HG02678 (cell line): ENCODE results near the gene CHL1.
A peak's percentile ranks its signal among the peaks of the same experiment; 100 is the strongest.

Experiments used
- ATAC-seq: cut with Tn5 transposase; IDR thresholded peaks from one replicate; pipeline ENCODE4 v1.9.1; 2021; ENCODE audit warnings: mild to moderate bottlenecking, moderate library complexity; ENCODE audit not compliant: unreplicated experiment

CHL1 gene

DNA sequence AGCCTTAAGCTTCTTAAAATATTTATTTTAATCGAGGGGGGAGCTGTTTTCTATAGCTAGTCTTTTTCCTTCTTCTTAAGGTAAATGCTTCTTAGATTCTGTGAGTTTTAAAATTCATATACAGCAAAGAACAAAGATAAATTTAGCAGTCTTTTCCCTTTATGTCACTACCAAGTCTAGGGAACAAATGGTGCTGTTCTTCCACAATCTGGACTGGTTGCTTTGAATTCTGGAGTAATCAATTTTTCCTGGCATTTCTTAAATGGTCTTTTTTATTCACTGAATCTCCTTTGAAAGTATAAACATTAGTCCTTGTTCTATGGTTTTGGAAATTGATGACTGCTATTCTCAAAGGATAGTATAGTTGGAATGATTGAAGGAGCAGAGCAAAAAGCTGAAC lies 82.8 kb downstream of the CHL1 start:
- no peak for ATAC-seq

DNA sequence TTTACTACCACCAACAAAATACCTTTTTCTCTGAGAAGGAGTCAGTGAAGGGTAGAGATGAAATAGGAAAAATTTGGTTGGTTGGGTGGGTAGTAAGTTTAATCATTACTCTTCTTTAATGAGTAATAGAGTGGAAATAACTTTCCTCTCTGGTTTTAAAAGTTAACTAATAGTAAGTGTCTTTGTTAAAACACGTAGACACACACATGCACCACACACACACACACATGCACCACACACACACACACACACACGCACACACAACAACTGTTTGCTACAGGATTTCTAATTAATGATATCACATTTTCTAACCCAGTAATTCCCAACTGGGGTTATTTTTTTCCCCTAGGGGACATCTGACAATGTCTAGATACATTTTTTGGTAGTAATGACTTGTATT lies 84.1 kb downstream of the CHL1 start:
- ATAC-seq, result peak; percentile 19

DNA sequence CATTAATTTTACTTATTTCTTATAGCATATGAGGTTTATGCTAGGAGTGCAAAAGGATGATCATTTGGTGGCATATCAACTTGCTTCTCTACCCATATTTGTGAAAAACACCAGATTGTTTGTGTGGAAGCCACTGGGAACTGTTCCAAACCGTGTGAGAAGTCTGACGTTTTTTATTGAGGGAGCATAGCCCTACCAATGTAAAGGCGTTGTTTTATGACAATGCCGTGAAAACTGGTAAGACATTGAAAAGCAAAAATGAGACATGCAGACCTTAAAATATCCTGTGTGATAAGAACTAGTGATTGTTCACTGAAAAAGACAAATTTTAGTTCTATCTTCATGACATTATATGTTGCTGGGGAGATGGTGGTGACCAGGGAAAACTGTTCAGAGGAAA lies 87.8 kb downstream of the CHL1 start:
- no peak for ATAC-seq

DNA sequence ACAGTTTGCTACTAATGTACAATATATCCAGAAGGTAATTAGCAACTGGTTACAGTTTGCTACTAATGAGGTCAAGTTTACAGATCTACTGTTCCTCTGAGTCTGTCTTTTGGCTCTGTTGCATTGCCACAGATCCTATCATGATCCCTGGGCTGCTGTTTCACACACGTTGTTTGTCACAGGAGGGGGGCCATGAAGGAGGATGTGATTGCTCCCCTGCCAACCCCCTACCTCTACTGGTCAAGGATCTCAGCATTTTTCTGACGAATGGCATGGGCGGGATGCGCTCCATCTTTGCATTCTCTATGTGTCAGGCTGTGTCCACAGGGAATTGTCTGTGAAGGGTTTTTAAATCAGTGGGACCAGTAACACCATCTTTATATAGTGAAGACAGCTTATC lies 91.9 kb downstream of the CHL1 start:
- no peak for ATAC-seq

DNA sequence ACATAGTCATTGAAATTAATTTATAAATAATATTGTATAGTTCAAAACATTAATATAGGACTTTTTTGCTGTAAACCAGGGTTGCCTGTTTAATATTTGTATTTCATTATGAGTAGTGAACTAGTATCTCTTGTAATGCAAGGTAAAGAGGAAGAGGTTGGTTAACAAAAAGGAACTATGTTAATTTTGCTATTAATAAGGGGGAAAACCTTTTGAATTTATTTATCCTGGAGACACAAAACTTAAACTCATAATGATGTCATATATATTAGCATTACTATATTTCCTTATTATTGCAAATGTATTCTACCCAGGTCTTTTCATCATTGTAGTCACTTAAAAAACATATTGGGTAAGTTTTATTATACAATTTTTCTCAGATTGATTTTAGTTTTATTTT lies 94.5 kb downstream of the CHL1 start:
- no peak for ATAC-seq

DNA sequence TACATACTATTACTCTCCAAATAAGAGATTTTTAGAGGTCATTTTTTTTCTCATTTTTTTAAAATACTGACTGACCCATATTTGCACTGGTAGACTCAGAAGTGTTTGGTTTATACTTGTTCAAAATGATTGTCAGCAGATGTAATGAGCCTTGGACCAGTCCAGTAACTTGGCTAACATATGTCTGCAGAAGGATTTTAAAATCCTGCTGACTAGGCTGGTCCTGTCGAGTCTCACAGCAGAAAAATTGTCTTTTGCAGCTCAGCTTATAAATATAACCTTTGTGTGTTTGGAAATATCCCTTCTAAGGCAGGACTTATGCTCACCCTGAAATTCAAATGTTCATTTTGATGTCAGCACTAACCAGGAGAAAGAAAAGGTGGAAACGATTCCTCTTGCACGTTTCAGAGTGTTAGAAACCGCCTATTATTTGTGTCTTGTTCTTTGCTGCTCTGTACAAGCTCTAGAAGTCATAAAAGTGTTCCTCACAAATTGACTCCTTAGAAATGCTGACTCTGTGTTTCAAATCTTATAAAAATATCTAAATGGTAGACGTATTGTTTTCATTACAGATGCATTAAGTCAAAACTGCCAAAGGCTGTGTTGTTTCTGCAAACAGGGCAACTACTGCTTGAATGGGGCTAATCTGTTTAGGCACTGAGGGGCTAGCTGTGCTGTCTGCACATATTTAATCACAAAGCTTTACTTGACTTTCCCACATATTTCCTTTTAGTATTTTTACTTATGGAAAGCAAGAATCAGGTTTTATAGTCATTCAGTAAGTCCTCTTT lies 95.3 kb downstream of the CHL1 start:
- ATAC-seq, result no peak

DNA sequence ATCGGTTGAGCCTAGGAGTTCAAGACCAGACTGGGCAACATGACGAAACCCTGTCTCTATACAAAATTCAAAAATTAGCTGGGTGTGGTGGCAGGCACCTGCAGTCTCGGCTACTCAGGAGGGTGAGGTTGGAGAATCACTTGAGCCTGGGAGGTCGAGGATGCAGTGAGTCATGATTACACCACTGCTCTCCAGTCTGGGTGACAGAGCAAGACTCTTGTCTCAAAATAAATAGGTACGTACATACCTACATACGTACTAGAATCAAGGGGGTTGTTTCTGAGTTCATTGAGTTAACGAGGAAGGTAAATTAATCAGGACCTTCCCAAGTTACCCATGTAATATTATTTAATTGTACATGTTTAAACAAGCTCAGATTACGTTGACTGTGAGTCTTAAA lies 97.5 kb downstream of the CHL1 start:
- ATAC-seq, result no peak

DNA sequence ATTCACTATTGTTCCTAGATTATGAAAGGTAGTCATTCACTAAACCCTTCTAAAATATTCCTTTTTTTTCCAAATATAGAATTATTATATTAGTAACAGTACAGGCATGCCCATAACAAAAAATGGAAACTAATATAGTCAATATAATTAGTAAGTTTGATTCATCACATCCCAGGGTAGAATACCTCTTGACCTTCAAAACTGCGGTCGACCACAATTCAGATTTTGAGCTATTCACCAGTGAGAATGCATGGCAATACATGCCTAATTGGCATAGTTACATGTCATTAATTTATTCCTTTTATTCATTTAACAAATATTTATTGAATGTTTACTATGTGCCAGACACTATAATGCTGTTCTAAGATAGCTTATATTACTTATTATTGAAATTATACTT lies 98.0 kb downstream of the CHL1 start:
- ATAC-seq, result no peak

DNA sequence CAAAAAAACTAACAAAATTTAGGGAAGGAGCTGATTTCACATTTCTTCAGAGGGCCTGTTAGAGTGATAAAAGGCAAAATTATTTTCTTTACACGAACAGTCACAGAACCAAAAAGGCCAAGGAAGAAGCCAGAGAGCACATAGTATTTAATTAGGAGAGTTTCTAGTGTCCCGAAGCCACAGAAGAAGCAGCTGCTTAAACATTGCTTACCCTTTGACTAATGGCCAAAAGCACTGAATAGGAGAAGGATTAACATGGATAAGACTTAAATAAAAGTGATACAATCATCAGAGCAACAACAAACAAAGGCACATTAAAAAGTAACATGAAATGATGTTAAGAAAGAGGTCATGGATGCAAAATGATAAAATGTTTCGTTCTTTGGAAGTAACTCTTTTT lies 98.6 kb downstream of the CHL1 start:
- ATAC-seq, result no peak

DNA sequence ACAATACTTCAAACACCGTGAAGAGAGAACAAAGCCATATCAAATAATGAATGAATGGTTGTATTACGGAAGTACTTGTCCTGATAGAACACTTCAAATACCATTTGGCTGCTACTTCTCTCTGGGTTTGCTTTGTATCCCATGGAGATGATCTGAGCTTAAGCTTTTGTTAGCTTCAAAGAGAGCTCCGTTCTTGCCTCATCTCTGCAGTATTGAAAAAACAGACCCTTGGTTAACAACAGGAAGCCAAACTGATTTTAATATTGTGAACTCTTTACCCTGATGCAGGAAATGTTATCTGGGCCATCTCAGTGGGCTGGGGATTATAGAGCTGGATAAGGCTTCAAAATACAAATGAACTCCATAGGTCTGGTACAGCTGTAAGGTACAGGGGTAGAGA lies 101.0 kb downstream of the CHL1 start:
- peak; percentile 48 for ATAC-seq

DNA sequence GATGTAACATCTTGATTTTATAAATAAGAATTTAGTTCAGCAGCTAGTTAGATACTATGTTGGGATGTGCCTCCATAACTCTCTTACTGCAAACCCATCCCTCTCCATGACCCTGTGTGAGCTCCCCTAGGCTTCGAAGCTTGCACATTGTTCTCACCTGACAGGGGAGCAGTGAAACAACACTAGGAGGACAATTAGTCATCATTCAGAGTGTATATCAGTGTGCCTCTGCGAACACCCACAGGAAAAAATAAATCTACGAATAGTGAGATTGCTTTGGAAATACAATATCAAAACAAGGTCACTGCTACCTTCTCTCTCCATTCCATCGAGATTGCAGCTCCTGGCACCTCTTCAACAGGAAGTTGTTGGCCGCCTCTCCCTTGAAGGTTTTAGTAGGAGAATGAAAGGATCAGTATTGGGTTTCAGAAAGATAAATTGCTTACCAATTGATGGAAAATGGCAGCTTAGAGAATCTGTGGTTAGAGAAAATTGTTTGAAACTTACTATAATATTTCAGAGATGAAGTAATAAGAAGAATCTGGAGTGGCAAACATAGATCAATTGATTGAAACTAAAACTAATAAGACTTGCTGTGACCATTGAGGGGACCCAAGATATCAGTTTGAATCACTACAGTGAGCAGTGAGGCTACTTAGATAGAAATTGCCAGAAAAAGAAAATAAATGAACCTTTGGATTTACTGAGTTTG lies 103.2 kb downstream of the CHL1 start:
- ATAC-seq, result peak; percentile 57

DNA sequence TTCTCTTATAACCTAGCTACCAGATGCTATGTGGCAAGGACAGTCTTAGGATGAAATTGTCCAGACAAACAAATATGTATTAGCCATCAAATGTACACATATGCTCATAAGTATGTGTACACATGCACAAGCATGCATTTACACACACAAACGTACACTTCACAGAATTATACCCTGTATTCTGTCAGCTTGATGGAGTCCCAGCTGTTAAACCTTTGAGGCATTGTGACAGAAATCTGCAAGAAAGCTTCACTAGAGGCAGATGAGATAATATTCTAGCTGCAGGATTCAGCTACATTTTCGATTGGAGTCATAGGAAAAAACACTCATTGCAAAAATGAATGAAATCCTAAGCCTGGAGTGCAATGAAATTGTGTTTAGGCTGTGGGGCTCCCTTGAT lies 110.6 kb downstream of the CHL1 start:
- ATAC-seq, result no peak

DNA sequence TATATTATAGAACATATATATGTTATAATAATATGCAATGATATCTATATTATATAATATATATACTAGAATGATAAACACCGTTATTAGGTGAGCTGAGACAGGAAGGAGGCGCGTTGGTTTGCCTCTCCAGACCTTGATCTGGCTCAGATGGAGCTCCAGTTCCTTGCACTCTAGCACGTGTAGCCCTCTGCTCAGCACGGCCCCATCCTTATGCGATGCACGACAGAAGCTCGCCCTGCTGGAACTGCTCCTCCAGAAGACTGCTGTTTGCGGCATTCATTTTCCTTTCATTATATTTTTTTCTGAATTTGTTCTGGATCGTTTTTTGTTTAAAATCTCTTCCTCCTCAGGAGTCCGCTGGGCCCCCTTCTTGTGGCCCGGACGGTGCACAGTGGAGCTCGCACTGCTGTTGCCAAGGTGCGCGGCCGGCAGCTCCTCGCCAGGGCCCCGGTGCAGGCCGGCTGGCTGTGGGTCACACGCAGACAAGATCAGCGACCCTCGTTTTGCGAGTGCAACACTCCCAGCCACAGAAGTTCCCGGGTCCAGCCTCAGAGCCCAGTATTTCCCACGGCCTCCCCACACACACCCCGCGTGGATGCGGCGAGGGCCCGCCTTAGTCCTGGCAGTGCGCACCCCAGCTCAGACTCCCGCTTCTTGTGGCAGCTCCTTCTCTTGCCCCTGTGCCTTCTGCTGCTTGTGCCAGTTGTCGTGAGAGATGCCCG lies 112.2 kb downstream of the CHL1 start:
- no peak for ATAC-seq

DNA sequence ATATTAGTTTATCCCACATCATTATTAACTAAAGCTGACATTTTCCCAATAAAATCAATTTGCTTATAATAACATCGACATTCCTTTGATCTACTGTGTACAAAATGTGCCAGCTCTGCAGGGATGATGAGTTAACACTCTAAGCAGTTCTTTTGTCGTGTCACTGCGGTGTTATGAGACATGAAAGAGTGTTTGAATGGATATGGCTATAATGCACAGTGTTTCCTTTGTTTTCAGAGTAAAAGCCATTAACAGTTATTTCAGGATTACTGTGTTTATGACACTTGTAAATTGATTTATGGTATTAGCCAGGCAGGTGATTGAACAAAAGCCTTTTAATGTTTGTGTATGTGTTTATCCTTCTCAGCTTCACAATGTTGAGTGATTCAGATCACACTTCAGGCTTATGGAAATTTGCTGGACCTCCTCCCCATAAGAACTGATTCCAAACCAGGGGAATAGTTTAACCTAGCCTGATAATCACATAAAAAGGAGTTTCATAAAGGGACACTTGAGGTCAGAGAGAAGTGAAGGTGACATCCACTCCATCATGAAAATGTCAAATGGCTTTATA lies 115.7 kb downstream of the CHL1 start:
- no peak for ATAC-seq

DNA sequence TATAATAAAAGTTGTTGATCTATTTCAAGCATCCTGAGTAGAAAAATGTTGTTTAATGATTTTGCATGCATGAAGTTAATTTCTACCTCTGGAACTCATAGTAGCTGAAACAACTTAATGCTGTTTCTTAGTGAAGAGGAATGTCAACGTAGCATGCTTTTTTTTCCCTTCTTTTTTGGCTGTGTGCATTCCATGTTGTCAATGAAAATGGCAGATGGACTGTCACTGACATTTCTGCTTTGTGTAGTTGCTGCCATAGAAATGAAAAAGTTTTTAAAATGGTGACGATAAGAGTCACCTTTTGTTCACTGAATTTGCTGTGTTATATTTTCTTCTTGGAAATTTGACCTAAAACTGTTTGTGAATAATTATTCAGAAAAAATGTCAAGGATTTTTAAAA lies 116.3 kb downstream of the CHL1 start:
- no peak for ATAC-seq

DNA sequence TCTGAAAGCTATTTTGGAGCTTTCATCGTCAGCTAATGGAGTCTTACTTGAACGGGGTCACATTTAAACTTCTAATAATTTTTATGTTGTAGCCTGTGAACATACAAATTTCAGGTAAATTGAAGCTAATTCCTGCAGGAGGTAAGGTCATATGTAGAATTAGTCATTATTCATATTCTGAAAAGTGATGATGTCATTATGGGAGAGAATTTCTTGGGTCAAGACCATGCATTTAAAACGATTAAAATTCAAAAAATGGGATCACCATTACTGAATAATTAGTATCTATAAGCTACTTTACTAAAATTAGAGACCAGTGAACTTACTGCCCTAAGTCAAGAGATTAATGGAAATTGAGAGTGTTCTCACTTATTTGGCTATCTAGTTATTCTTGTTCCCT lies 120.4 kb downstream of the CHL1 start:
- no peak for ATAC-seq

DNA sequence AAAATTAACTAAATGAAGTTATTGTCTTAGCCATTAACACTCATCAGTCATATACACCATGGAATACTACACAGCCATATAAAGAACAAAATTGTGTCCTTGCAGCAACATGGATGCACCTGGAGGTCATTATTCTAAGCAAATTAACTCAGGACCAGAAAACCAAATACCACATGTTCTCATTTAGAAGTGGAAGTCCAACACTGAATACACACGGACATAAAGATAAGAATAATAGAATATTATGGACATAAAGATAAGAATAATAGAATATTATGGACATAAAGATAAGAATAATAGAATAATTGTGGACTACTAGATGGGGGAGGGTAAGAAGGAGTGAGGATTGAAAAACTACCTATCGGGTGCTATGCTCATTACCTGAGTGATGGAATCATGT lies 122.3 kb downstream of the CHL1 start:
- no peak for ATAC-seq

DNA sequence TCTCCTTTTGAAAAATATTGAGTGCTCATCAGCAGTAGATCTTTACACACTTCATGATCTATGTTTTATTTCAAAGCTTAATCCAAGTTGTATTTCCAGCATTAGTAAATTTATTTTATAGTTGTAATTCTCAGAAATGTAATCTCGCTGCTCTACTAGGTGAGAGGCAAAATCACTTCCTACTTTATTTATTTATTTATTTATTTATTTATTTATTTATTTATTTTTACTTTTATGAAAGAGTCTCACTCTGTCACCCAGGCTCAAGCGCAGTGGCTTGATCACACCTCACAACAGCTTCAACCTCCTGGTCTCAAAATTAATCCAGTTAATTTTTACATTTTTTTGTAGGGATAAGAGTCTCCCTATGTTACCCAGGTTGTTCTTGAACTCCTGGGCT lies 127.9 kb downstream of the CHL1 start:
- no peak for ATAC-seq

DNA sequence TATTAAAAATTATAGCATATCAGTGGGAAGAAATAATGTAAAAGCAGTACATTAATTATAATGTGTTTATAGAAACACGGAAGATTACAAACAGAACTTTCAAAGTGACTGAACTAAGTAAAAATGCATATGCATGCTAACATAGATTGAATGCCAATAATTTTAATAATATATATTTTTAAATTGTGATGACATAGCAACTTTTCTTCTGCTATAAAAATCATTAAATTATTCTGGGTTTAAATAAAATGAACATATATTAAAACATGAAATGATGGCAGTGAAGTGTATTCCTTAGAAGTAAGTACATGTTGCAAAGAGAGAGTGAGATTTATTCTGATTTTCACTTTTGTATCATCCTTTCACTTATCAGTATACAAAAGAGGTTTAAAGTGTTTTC lies 128.9 kb downstream of the CHL1 start:
- ATAC-seq, result no peak

DNA sequence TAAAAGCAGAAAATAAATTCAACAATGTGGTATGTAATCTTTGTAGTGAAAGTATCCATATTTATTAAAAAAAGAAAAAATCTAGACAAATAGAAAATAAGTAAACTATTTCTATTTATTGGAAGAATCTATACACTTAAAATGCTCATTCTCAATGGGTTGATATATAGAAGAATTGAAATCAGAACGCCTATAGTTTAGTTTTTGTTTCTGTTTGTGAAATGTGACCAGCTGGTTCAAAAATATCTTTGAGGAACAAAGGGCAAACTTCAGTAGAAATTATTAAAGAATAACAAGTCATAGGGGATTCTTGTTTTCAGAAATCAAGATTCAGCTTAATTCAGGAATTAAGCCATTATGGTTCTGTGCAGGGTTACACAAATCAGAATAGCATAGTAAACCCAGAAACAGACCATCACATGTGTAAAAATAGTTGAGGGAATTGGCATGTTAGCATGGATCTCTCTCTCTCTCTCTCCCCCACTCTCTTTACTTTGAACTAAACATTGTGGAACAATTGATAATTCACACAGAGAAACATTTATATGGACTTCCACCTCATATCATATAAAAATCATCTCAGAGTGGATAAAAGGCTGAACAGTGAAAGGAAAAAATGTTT lies 134.0 kb downstream of the CHL1 start:
- ATAC-seq, result peak; percentile 58

DNA sequence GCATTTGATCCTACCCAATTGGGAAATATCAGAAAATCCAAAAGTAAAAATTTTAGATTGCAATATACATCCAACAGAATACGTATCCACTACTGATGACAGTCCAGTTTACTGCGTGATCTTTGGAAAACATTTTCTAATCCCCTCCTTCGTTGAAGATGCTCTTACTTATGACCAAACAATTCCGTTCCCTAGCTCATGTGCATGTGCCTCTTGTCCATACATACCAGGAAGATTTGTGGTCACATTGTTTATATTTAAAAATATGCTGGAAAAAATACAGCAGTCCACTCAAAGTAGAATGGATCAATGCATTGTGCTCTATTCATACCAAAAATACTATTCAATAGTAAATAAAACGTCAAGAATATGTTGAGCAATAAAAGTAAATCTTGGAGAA lies 135.3 kb downstream of the CHL1 start:
- no peak for ATAC-seq
